Activated naive CD4-positive, alpha-beta T cell treated with anti-CD3 and anti-CD28 coated beads, Interleukin-2, amount 50 U/mL, for 16 hours (primary cell): ENCODE results near the gene DNAL1.

Experiments
- DNase-seq: peaks from one replicate; pipeline ENCODE4 v3.0.0-alpha.2; 2020

Gene DNAL1

DNA sequence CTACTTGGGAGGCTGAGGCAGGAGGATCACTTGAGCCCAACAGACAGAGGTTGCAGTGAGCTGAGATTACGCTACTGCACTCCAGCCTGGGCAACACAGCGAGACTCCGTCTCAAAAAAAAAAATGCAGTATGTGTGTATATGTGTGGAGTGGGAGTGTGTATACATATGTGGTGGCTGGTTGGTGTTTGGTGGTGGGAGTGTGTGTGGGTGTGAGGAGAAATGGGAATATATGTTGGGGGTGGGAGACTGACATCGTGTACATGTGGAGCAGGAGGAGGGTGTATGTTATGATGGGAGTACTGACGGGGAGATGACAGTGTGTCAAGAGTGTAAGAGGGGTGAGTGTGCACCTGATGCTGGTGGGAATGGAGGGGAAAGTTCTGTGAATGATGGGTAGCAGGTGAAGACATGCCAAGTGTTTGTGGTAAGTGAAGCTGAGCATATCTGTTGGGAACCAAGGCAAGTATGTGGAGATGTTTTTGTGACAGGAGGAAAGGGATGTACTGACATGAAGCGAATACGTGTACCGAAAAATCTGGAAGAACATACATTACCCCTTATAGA, 65.2 kb downstream of the DNAL1 start:
- DNase-seq: no peak

- DNase-seq: no peak
Observed at GRCh38 chr14:73710737-73711136, 66.0 kb downstream of the DNAL1 start.

DNA sequence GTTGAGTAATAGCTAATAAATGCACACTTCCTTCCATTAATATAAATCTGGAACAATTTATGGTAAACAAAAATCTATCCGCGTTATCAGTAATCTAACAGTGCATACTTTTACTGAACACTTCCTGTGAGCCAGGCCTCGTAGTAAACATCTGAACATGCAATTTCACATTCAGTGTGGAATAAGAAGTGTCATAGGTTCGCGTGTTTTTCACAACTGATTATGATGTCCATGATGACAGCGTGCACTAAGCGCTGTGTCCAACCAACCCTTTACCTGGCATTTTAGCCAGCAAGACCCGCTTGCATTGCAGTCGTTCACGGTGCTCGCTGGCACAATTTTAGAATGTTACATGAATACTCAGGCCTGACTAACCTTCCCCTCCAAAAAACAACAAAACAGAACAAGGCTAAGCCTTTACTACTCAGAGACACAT, 67.3 kb downstream of the DNAL1 start:
- no peak for DNase-seq

GRCh38 chr14:73712540-73713180, 67.9 kb downstream of the DNAL1 start:
- DNase-seq: peak; percentile 26

GRCh38 chr14:73713206-73713802, 68.5 kb downstream of the DNAL1 start:
- DNase-seq: no peak

- DNase-seq: peak; percentile 85
Observed at GRCh38 chr14:73713803-73714655, 69.2 kb downstream of the DNAL1 start, which contains the start of gene PNMA1. Gene PNMA1 (minus strand): TSS chr14:73714384. CDS start chr14:73713639, 745 bp downstream.

- no peak for DNase-seq
Observed at GRCh38 chr14:73714656-73715081, 69.9 kb downstream of the DNAL1 start.

- no peak for DNase-seq
Observed at GRCh38 chr14:73715707-73716106, 70.9 kb downstream of the DNAL1 start.

- DNase-seq: no peak
Observed at GRCh38 chr14:73717266-73717665, 72.5 kb downstream of the DNAL1 start.

DNA sequence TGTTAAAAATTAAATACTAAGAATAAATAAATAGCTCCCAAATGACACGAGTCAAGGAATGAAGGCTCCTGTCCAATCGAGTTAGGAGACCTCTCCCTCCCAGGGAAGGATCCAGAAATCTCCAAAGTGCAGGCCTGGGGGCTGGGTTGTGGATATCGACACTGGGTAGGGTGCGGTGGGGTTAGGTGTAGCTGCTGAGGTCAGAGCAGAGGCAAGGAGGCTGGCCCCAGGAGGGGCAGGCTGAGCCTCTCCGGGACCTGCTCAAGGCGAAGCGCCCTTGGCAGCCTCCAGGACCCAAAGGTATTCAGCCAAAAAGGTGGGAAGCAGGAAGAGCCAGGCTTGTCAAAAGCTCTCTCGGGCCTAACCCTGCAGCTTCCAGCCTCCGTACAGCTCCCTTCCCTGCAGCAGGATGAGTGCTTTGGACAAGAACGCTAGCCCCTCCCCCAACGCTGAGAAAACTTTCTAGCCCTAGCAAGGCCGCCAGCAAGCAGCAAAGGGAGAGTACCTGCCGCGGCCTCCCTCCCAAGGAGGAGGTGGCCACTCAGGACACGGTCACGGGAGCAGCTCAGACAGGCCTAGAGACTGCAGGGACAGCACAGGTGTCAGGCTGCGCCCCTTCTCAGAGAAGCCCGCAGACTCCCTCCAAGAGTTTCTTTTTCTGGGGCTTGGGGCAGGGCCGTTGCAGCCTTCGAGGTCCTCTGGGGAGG, 73.1 kb downstream of the DNAL1 start:
- DNase-seq: no peak

- DNase-seq: no peak
Observed at GRCh38 chr14:73718418-73719251, 73.8 kb downstream of the DNAL1 start.

DNA sequence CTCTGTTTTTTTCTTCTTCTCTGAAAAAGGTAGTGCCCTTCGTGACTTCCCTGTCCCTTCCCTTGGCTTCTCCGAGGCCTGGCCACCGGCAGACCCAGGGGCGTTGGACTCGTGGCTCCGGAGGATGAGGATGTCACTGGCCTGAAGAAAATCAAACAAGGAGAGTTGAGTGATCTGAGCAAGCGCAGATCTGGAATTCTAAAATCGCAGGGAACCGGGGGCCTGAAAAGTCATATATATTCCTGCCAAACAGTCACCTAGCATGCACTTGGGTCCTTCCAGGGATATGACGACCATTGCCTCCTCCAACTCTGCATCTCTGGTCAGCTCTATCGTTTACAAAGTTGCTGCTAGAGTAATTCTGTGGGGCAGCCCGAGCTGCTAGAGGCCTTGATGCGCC, 74.6 kb downstream of the DNAL1 start:
- DNase-seq: no peak

DNA sequence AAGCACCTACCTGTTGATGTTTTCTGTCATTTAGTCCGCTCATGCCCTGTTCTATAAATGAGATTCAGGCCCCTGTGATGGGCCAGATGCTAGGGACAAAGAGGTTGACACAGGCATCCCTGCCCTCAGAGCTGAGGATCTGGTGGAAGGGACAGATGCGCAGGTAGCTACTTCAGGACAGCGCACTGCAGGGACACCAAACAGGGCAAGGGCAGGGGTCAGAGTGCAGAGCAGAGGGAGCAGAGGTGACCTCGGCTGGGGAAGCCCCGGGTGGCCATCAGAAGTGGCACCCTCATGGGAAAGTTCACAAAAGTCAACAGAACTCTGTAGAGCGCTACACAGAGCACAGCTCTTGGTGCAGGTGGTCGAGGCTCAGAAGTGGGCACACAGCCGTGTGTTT, 75.0 kb downstream of the DNAL1 start:
- no peak for DNase-seq

GRCh38 chr14:73720636-73721035, 75.8 kb downstream of the DNAL1 start:
- DNase-seq: no peak

DNA sequence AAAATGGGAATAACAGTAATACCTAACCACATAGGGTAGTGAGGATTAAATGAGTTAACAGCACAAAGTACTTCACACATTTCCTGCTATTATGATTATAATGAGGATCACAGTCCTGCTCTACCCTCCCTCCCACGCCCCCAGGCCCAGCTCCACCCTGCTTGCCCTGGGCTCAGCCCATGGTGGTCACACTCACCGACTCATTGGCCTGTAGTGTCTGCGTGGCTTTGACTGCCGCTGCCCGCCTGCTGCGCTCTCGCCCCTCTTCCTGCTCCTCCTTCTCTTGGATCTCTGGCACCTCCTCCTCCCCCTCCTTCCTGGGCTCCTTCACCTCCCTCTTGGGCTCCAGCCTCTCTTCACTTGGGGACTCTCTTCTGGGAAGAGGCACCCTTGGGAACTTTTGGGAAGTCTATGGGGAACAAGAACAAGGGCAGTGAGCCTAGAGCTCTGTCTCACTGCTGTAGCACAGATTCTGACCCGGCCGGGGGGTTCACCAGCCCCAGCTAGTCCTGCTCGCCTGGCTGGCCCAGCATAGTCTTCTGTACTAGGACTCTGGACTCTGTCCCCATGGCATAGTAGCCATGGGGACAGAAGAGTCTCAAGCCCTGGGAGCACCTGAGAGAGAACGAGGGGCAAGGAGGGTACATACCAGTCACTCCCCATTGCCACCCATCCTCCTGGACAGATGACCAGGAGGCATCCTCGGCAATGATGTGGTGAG, 76.5 kb downstream of the DNAL1 start:
- DNase-seq: no peak

DNA sequence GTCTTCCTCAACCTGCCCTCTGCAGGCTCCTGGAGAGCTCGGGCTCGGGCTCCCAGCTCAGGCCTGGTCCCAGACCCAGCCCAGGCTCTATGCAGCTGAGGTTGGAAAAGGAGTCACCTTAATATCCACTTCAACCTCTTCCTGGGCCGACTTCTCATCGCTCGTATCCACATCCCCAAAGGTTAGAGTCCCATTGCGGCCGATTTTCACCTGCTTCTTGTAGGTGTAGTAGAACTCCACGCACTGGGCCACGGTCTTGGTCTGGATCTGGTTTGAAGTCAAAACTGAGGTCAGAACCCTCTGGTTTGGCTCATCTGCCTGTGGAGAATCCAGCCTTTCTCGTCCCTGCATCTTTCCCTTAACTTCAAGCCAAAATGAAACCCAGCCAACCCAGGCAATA, 77.8 kb downstream of the DNAL1 start:
- DNase-seq: no peak

DNA sequence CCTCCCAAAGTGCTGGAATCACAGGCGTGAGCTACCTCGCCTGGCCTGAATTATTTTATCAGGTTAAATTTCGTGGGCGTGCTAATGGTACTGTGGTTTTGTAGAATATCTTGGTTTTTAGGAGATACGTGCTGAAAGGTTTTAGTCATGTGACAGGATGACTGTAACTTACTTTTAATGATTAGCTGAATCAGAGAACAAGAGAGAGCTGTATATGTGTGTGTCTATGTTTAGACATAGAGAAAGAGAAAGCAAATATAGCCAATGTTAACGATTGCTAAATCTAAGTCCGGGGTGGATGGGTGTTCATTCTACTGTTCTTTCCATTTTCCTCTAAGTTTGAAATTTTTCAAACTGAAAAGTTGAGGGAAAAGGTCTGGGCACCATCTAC, 78.6 kb downstream of the DNAL1 start:
- DNase-seq: no peak

- no peak for DNase-seq
Observed at GRCh38 chr14:73723797-73724661, 79.2 kb downstream of the DNAL1 start.

DNA sequence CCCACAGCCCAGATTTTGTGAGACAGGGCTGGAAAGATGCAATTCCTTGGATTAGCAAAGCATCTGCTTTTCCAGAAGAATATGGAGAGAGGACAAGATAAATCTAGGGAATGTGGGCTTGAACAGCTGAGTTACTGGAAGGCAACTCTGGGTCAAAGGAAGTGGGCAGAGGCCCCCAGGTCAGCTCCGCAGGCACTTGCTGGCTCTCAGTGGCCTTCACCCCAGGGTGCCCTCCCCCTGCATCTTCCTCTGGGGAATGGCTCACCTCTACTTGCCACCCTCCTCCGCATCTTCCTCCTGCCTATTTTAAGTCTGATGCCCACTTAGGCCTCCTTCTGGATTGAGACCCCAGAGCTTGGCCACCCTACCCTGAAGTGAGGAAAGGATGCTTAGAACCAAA, 79.9 kb downstream of the DNAL1 start:
- DNase-seq: no peak
